Prostate gland (tissue), 2 donors: ENCODE measurements around the gene OSBPL3. TPM values are rescaled to one million over a fixed set of nuclear protein-coding genes. Genes with fewer than 3 reads are reported as not detected.

Source experiments
- DNase-seq: peaks from one replicate; pipeline ENCODE4 v3.0.0-alpha.2; 2019; ENCODE audit warnings: low spot score
- H3K27ac ChIP-seq, 2 donors: fragments of 200-600 bp; sonication (generic); 2 replicates each; pipeline ENCODE4 v1.5.1; 2017 to 2019
- H3K27me3 ChIP-seq: fragments of 200-600 bp; sonication (generic); replicated peaks from 2 replicates; pipeline ENCODE4 v1.5.1; 2019; ENCODE audit not compliant: insufficient read depth
- H3K36me3 ChIP-seq, 2 donors: fragments of 200-600 bp; sonication (generic); 1 replicate in 1 of 2; 2 replicates in 1 of 2; pipeline versions ENCODE4 v1.5.1 to v1.8.1; 2017 to 2019
- H3K4me1 ChIP-seq: fragments of 200-600 bp; sonication (generic); replicated peaks from 2 replicates; pipeline ENCODE4 v1.5.1; 2019
- H3K4me3 ChIP-seq, 2 donors: fragments of 200-600 bp; sonication (generic); 2 replicates each; pipeline ENCODE4 v1.5.1; 2017 to 2019
- H3K9me3 ChIP-seq: fragments of 200-600 bp; sonication (generic); 2 replicates; pipeline ENCODE4 v1.5.1; 2017
- CTCF ChIP-seq, 4 experiments: fragments of 200-600 bp in 2 of 4; fragments of 450-650 bp in 2 of 4; sonication (generic) in 2 of 4; IDR thresholded peaks; 1 replicate in 3 of 4; 2 replicates in 1 of 4; pipeline ENCODE4 v1.5.1; 2016 to 2019; ENCODE audit warnings: antibody characterized with exemption in 4 of 4, mild to moderate bottlenecking in 2 of 4, moderate library complexity in 2 of 4
- POLR2A ChIP-seq: fragments of 450-650 bp; IDR thresholded peaks from one replicate; pipeline ENCODE4 v1.6.1; 2016; ENCODE audit warnings: antibody characterized with exemption, mild to moderate bottlenecking
- POLR2AphosphoS5 ChIP-seq: sonication (generic); formaldehyde crosslinking; IDR thresholded peaks from one replicate; pipeline ENCODE4 v1.6.1; 2017; ENCODE audit warnings: antibody characterized with exemption
- WGBS: methylation state at CpG from one replicate; pipeline ENCODE4 v1.1.5; 2018; 5-methylcytosine and 5-hydroxymethylcytosine counted together
- intact Hi-C: fragments of 100-400 bp; cut with DNase I; formaldehyde crosslinking; loops from one replicate; pipeline ENCODE4 v1.14.2; 2022
- total RNA-seq, 2 donors: library from RNA; depleted of rRNA; stranded (reverse); fragments of >200 nt; gene quantifications; one replicate each; pipeline ENCODE4 v1.1.0, GENCODE V29; 2016

OSBPL3 gene
- total RNA-seq, 2 donors from 2014 or later = 3.1 to 6.3 TPM

- no peak for TF ChIP-seq CTCF (IDR thresholded peaks at IDR 0.05)
- no peak for TF ChIP-seq POLR2A
- no peak for TF ChIP-seq POLR2AphosphoS5
- Histone ChIP-seq H3K27ac (no peak overlapping the region), H3K4me1 (no peaks in the 10 kb centered on the region), H3K4me3 (no peak overlapping the region), H3K36me3 (no peaks in the 10 kb centered on the region), H3K27me3 (no peaks in the 10 kb centered on the region), H3K9me3 (no peaks in the 10 kb centered on the region)
- no peak for DNase-seq
- 76% methylated on average over 25 of the region's 25 CpGs for WGBS
- intact Hi-C loops = no loop called here
Observed at GRCh38 chr7:24834128-24834798, 145.7 kb downstream of the OSBPL3 start.

DNA sequence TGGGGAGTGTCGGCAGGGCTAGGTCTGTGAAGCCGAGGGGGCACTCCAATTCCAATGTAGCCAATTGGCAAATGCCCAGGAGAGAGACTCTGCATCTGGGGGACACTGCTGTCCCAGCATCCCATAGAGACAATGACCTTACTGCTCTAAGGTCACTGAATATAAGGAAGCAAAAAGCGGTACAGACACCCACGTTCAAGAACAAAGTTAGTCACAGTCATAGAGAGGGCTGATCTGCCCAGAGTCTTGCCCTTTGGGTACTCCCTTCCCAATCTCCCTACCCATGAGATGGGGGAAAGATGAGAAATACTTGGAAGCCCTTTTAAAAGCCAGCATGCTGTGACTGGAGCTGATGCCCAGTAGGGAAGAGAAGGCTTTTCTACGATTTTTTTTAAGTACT lies 146.4 kb downstream of the OSBPL3 start:
- no peaks in the 10 kb centered on the region for H3K27me3 ChIP-seq
- intact Hi-C loops = no loop called here
- H3K4me3 ChIP-seq = no peak overlapping the region
- no peaks in the 10 kb centered on the region for H3K4me1 ChIP-seq
- no peaks in the 10 kb centered on the region for H3K36me3 ChIP-seq
- TF ChIP-seq CTCF (IDR thresholded peaks at IDR 0.05) = no peak
- TF ChIP-seq POLR2A = no peak
- TF ChIP-seq POLR2AphosphoS5 = no peak
- no peak for DNase-seq
- no peak overlapping the region for H3K27ac ChIP-seq
- WGBS = 72% methylated on average over 5 of the region's 5 CpGs
- H3K9me3 ChIP-seq = no peaks in the 10 kb centered on the region

- no peak overlapping the region for H3K27ac ChIP-seq
- no peaks in the 10 kb centered on the region for H3K9me3 ChIP-seq
- 86% methylated on average over 4 of the region's 4 CpGs for WGBS
- DNase-seq = no peak
- intact Hi-C loops = no loop called here
- H3K4me3 ChIP-seq = no peak overlapping the region
- TF ChIP-seq POLR2AphosphoS5 = no peak
- H3K36me3 ChIP-seq = no peaks in the 10 kb centered on the region
- no peaks in the 10 kb centered on the region for H3K4me1 ChIP-seq
- H3K27me3 ChIP-seq = no peaks in the 10 kb centered on the region
Observed at GRCh38 chr7:24831240-24831639, 148.7 kb downstream of the OSBPL3 start.

GRCh38 chr7:24830440-24831050 lies 149.4 kb downstream of the OSBPL3 start:
- no peak overlapping the region for H3K27ac ChIP-seq
- no peaks in the 10 kb centered on the region for H3K27me3 ChIP-seq
- DNase-seq = no peak
- H3K4me1 ChIP-seq = no peaks in the 10 kb centered on the region
- TF ChIP-seq POLR2AphosphoS5 = no peak
- TF ChIP-seq POLR2A = no peak
- no peak for TF ChIP-seq CTCF (IDR thresholded peaks at IDR 0.05)
- intact Hi-C loops = no loop called here
- H3K4me3 ChIP-seq = no peak overlapping the region
- H3K36me3 ChIP-seq = no peaks in the 10 kb centered on the region
- WGBS = 41% methylated on average over 9 of the region's 9 CpGs
- H3K9me3 ChIP-seq = no peaks in the 10 kb centered on the region

- Histone ChIP-seq H3K4me3 (no peak overlapping the region), H3K9me3 (no peaks in the 10 kb centered on the region), H3K27me3 (no peaks in the 10 kb centered on the region), H3K4me1 (no peaks in the 10 kb centered on the region), H3K27ac (no peak overlapping the region), H3K36me3 (no peaks in the 10 kb centered on the region)
- WGBS = 72% methylated on average over 2 of the region's 2 CpGs
- TF ChIP-seq CTCF (IDR thresholded peaks at IDR 0.05) (no peak), POLR2AphosphoS5 (no peak), POLR2A (no peak)
- no peak for DNase-seq
- intact Hi-C loops = no loop called here
Observed at GRCh38 chr7:24829787-24830186, 150.2 kb downstream of the OSBPL3 start.
